ENCODE data around the gene IFITM2.

GRCh38 chr11:306645-307371 is 808 bp upstream of the IFITM2 start:
- TF ChIP-seq, protein P1, sequence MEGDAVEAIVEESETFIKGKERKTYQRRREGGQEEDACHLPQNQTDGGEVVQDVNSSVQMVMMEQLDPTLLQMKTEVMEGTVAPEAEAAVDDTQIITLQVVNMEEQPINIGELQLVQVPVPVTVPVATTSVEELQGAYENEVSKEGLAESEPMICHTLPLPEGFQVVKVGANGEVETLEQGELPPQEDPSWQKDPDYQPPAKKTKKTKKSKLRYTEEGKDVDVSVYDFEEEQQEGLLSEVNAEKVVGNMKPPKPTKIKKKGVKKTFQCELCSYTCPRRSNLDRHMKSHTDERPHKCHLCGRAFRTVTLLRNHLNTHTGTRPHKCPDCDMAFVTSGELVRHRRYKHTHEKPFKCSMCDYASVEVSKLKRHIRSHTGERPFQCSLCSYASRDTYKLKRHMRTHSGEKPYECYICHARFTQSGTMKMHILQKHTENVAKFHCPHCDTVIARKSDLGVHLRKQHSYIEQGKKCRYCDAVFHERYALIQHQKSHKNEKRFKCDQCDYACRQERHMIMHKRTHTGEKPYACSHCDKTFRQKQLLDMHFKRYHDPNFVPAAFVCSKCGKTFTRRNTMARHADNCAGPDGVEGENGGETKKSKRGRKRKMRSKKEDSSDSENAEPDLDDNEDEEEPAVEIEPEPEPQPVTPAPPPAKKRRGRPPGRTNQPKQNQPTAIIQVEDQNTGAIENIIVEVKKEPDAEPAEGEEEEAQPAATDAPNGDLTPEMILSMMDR (IDR thresholded peaks at IDR 0.05): no peak
- no peak for TF ChIP-seq POLR2A (IDR thresholded peaks at IDR 0.05)

Data from stomach (tissue), 4 donors.